Mucosa of descending colon (tissue), 3 donors: Measurements from ENCODE around the gene HHAT. TPM values are rescaled to one million over a fixed set of nuclear protein-coding genes. Genes with fewer than 3 reads are reported as not detected.

Experiments used
- ATAC-seq: fragments of 200-7000 bp; cut with Tn5 transposase; one replicate; pipeline ENCODE4 v1.9.1; 2020; ENCODE audit warnings: mild to moderate bottlenecking, moderate library complexity
- DNase-seq, 3 donors: peaks; one replicate each; pipeline ENCODE4 v3.0.0-alpha.2; 2020
- H3K36me3 ChIP-seq: fragments of 200-600 bp; one replicate; pipeline ENCODE4 v1.8.0; 2021; ENCODE audit warnings: low read depth, mild to moderate bottlenecking
- H3K4me1 ChIP-seq: fragments of 200-600 bp; one replicate; pipeline ENCODE4 v1.8.0; 2021; ENCODE audit warnings: low read depth, mild to moderate bottlenecking
- H3K4me3 ChIP-seq: fragments of 200-600 bp; one replicate; pipeline ENCODE4 v1.8.0; 2021; ENCODE audit warnings: mild to moderate bottlenecking
- H3K9me3 ChIP-seq: fragments of 200-600 bp; one replicate; pipeline ENCODE4 v1.8.0; 2021; ENCODE audit warnings: mild to moderate bottlenecking
- CTCF ChIP-seq: fragments of 200-600 bp; IDR thresholded peaks from one replicate; pipeline ENCODE4 v1.8.0; 2022; ENCODE audit warnings: antibody characterized with exemption, mild to moderate bottlenecking
- intact Hi-C, 2 donors: fragments of 100-400 bp; cut with DNase I in 1 of 2; cut with micrococcal nuclease in 1 of 2; formaldehyde crosslinking; loops; one replicate each; pipeline versions ENCODE4 v1.11.0 to v1.11.1; 2022; cut with DNase I, micrococcal nuclease
- long read RNA-seq, 2 donors: library from polyadenylated mRNA; unstranded; transcript quantifications; one replicate each; pipeline ENCODE4 v2.0.0, GENCODE V29; 2019 to 2021
- total RNA-seq, 3 donors: library from RNA; stranded (reverse); fragmentation: NEBNext Ultra II Directional in 2 of 3; extraction: Animal tissue kit (Norgen Biotek cat#: 25700) in 2 of 3; gene quantifications; one replicate each; pipeline versions ENCODE4 v1.2.1 to v1.2.4, GENCODE V29; 2021 to 2023
- donor health status: DM: no; HTN: no; CAD: no; lungs with moderate emphysema.
- donor health status: DM: no; HTN: no; CAD: no.
- donor health status: DM: no; HTN: yes; CAD: no.

The HHAT gene
- 1 to 10 TPM; 4.1 to 8.6 (median 5.9) TPM for total RNA-seq
- long read RNA-seq, donor 1, partial matches to known transcripts: 1 of 4 reads
- long read RNA-seq, donor 1, other reads (novel, unspliced or antisense): 2 of 4 reads
- long read RNA-seq, donor 2, partial matches to known transcripts: 0 of 1 reads
- long read RNA-seq, donor 2, other reads (novel, unspliced or antisense): 1 of 1 reads

GRCh38 chr1:210328746-210329503 lies at the start of gene HHAT:
TSS of gene HHAT (plus strand) at chr1:210328902. CDS start at chr1:210348976, 20,074 bp downstream.
- Histone ChIP-seq H3K4me1 (peaks cover 15% of the 10 kb centered on the region), H3K4me3 (peak within 1 kb of the TSS; percentile 70), H3K9me3 (no peaks in the 10 kb centered on the region), H3K36me3 (no peaks in the 10 kb centered on the region)
- ATAC-seq (peak; percentile 95), DNase-seq (peak; percentile 87 to 91 (median 90))
- intact Hi-C loops: no loop called here
- no peak for TF ChIP-seq CTCF

GRCh38 chr1:210280221-210280620 lies 48.5 kb upstream of the HHAT start:
- DNase-seq (no peak), ATAC-seq (no peak)
- Histone ChIP-seq H3K9me3 (peaks cover 19% of the 10 kb centered on the region), H3K4me1 (no peaks in the 10 kb centered on the region), H3K4me3 (no peak overlapping the region), H3K36me3 (no peaks in the 10 kb centered on the region)
- intact Hi-C loops: no loop called here
- no peak for TF ChIP-seq CTCF

GRCh38 chr1:210288116-210288515 lies 40.6 kb upstream of the HHAT start:
- Histone ChIP-seq H3K9me3 (no peaks in the 10 kb centered on the region), H3K36me3 (no peaks in the 10 kb centered on the region), H3K4me3 (no peak overlapping the region), H3K4me1 (peaks cover 5% of the 10 kb centered on the region)
- TF ChIP-seq CTCF: no peak
- ATAC-seq: no peak
- intact Hi-C loops: no loop called here
- no peak for DNase-seq

- H3K36me3 ChIP-seq: no peaks in the 10 kb centered on the region
- peaks cover 5% of the 10 kb centered on the region for H3K4me1 ChIP-seq
- DNase-seq (no peak), ATAC-seq (no peak)
- H3K4me3 ChIP-seq: no peak overlapping the region
- no peaks in the 10 kb centered on the region for H3K9me3 ChIP-seq
- no peak for TF ChIP-seq CTCF
- intact Hi-C loops: no loop called here
Observed at GRCh38 chr1:210289248-210289647, 39.5 kb upstream of the HHAT start.

- DNase-seq (no peak), ATAC-seq (no peak)
- Histone ChIP-seq H3K4me3 (no peak overlapping the region), H3K9me3 (no peaks in the 10 kb centered on the region), H3K36me3 (no peaks in the 10 kb centered on the region), H3K4me1 (peaks cover 12% of the 10 kb centered on the region)
- intact Hi-C loops: no loop called here
- TF ChIP-seq CTCF: no peak
Observed at GRCh38 chr1:210291081-210291764, 37.5 kb upstream of the HHAT start.
